Parathyroid adenoma (tissue), 2 donors: ENCODE measurements around the gene CYTH4.

Experiments used
- H2AFZ ChIP-seq: fragments of 300-600 bp; sonication (generic); one replicate; pipeline ENCODE4 v1.7.0; 2017; ENCODE audit warnings: antibody characterized with exemption, mild to moderate bottlenecking
- H3K27ac ChIP-seq: fragments of 300-600 bp; sonication (generic); one replicate; pipeline ENCODE4 v1.7.0; 2017
- H3K27me3 ChIP-seq: fragments of 300-600 bp; sonication (generic); one replicate; pipeline ENCODE4 v1.7.0; 2017; ENCODE audit warnings: low read length; ENCODE audit not compliant: control insufficient read depth, insufficient read depth
- H3K36me3 ChIP-seq: fragments of 300-600 bp; sonication (generic); one replicate; pipeline ENCODE4 v1.7.0; 2017; ENCODE audit warnings: low read length; ENCODE audit not compliant: control insufficient read depth, insufficient read depth
- H3K4me1 ChIP-seq: fragments of 300-600 bp; sonication (generic); one replicate; pipeline ENCODE4 v1.7.0; 2017; ENCODE audit warnings: control low read depth
- H3K4me2 ChIP-seq: fragments of 300-600 bp; sonication (generic); one replicate; pipeline ENCODE4 v1.7.0; 2017; ENCODE audit warnings: low read length
- H3K4me3 ChIP-seq: fragments of 300-600 bp; sonication (generic); one replicate; pipeline ENCODE4 v1.7.0; 2017; ENCODE audit warnings: low read depth, low read length
- H3K79me2 ChIP-seq: fragments of 300-600 bp; sonication (generic); one replicate; pipeline ENCODE4 v1.7.0; 2017; ENCODE audit warnings: control low read depth
- H3K9ac ChIP-seq: fragments of 300-600 bp; sonication (generic); one replicate; pipeline ENCODE4 v1.7.0; 2017; ENCODE audit warnings: mild to moderate bottlenecking
- H3K9me3 ChIP-seq: fragments of 300-600 bp; sonication (generic); one replicate; pipeline ENCODE4 v1.7.0; 2017; ENCODE audit warnings: low read length; ENCODE audit not compliant: control insufficient read depth
- CTCF ChIP-seq: fragments of 300-600 bp; sonication (generic); IDR thresholded peaks from one replicate; pipeline ENCODE4 v1.7.0; 2017; ENCODE audit warnings: antibody characterized with exemption, mild to moderate bottlenecking
- donor health status: primary hyperparathyroidism.

Gene CYTH4

GRCh38 chr22:37335806-37336199 lies 53.5 kb downstream of the CYTH4 start:
- Histone ChIP-seq H3K27ac (no peak overlapping the region), H2AFZ (no peak overlapping the region), H3K27me3 (peaks cover 9% of the 10 kb centered on the region), H3K4me3 (no peak overlapping the region), H3K36me3 (no peaks in the 10 kb centered on the region), H3K9me3 (no peaks in the 10 kb centered on the region), H3K9ac (no peak overlapping the region), H3K4me2 (no peak overlapping the region), H3K79me2 (no peaks in the 10 kb centered on the region), H3K4me1 (no peaks in the 10 kb centered on the region)
- no peak for TF ChIP-seq CTCF

- TF ChIP-seq CTCF = no peak
- no peak overlapping the region for H3K9ac ChIP-seq
- peaks cover 9% of the 10 kb centered on the region for H3K27me3 ChIP-seq
These were observed 54.3 kb downstream of the CYTH4 start for GRCh38 chr22:37336579-37336978.

GRCh38 chr22:37337204-37337943 lies 55.1 kb downstream of the CYTH4 start:
- Histone ChIP-seq H3K4me3 (no peak overlapping the region), H3K9ac (no peak overlapping the region), H2AFZ (no peak overlapping the region), H3K27ac (no peak overlapping the region), H3K4me1 (no peaks in the 10 kb centered on the region), H3K9me3 (no peaks in the 10 kb centered on the region), H3K27me3 (peaks cover 7% of the 10 kb centered on the region), H3K79me2 (no peaks in the 10 kb centered on the region), H3K36me3 (no peaks in the 10 kb centered on the region), H3K4me2 (no peak overlapping the region)
- TF ChIP-seq CTCF = no peak

More at GRCh38 chr22:37336579-37336978, 54.3 kb downstream of the CYTH4 start:
- Histone ChIP-seq H3K4me1 (no peaks in the 10 kb centered on the region), H3K27ac (no peak overlapping the region), H3K79me2 (no peaks in the 10 kb centered on the region), H3K9me3 (no peaks in the 10 kb centered on the region), H3K4me3 (no peak overlapping the region), H2AFZ (no peak overlapping the region), H3K4me2 (no peak overlapping the region), H3K36me3 (no peaks in the 10 kb centered on the region)

- no peaks in the 10 kb centered on the region for H3K36me3 ChIP-seq
- H3K27ac ChIP-seq = no peak overlapping the region
- no peak overlapping the region for H3K4me3 ChIP-seq
- no peaks in the 10 kb centered on the region for H3K79me2 ChIP-seq
- H3K9ac ChIP-seq = no peak overlapping the region
- H2AFZ ChIP-seq = no peak overlapping the region
- no peak overlapping the region for H3K4me2 ChIP-seq
- no peaks in the 10 kb centered on the region for H3K4me1 ChIP-seq
- H3K27me3 ChIP-seq = peaks cover 5% of the 10 kb centered on the region
- H3K9me3 ChIP-seq = no peaks in the 10 kb centered on the region
- no peak for TF ChIP-seq CTCF
These were observed 56.4 kb downstream of the CYTH4 start for GRCh38 chr22:37338539-37339246.
